HTERT RPE-1 (cell line): Measurements from ENCODE around the gene GDPD3.
"Not testable (repeated sequence)": the region's sequence is repeated elsewhere in the genome, so short reads cannot be mapped to it uniquely, and the experiment has no call there.

Experiments used
- in situ Hi-C: fragments of 300-500 bp; cut with MboI; formaldehyde crosslinking; loops from 4 replicates; pipeline ENCODE4 v1.14.3; 2020; ENCODE audit warnings: low sequenced_read_pairs

GDPD3 gene

GRCh38 chr16:30124985-30125379 is 11.6 kb upstream of the GDPD3 start:
- in situ Hi-C loops: no loop called here

- in situ Hi-C loops: no loop called here
These were observed 9.3 kb upstream of the GDPD3 start for GRCh38 chr16:30122604-30123160.

- in situ Hi-C loops: no loop called here
These were observed 8.6 kb upstream of the GDPD3 start for GRCh38 chr16:30121741-30122571.

- in situ Hi-C loops: no loop called here
These were observed 7.2 kb upstream of the GDPD3 start for GRCh38 chr16:30120340-30121105.

GRCh38 chr16:30119428-30119827 is 6.1 kb upstream of the GDPD3 start:
- in situ Hi-C loops: no loop called here

GRCh38 chr16:30117768-30118167 is 4.4 kb upstream of the GDPD3 start:
- in situ Hi-C loops: no loop called here

GRCh38 chr16:30116291-30117207 is 3.2 kb upstream of the GDPD3 start:
- in situ Hi-C loops: no loop called here

- in situ Hi-C loops: no loop called here
These were observed 1.9 kb upstream of the GDPD3 start for GRCh38 chr16:30115238-30115637.

GRCh38 chr16:30114833-30115232 is 1.5 kb upstream of the GDPD3 start:
- in situ Hi-C loops: not testable (repeated sequence)

GRCh38 chr16:30114411-30114810 is 1.1 kb upstream of the GDPD3 start:
- in situ Hi-C loops: no loop called here

- in situ Hi-C loops: no loop called here
These were observed 485 bp upstream of the GDPD3 start for GRCh38 chr16:30113711-30114333.

- in situ Hi-C loops: no loop called here
These were observed 923 bp downstream of the GDPD3 start for GRCh38 chr16:30112197-30113030.

GRCh38 chr16:30110661-30111060 is 2.7 kb downstream of the GDPD3 start:
- in situ Hi-C loops: no loop called here

- in situ Hi-C loops: no loop called here
These were observed 5.1 kb downstream of the GDPD3 start for GRCh38 chr16:30108059-30108850.

- in situ Hi-C loops: no loop called here
These were observed 8.8 kb downstream of the GDPD3 start for GRCh38 chr16:30104492-30104891.

GRCh38 chr16:30104090-30104489 is 9.2 kb downstream of the GDPD3 start:
- in situ Hi-C loops: no loop called here

GRCh38 chr16:30096862-30097563 is 16.3 kb downstream of the GDPD3 start:
- in situ Hi-C loops: no loop called here
